DMS114 treated with DMSO at 0.1 percent for 48 hours (cell line): ENCODE results near the gene NAE1.
"Not testable (repeated sequence)": the region's sequence is repeated elsewhere in the genome, so short reads cannot be mapped to it uniquely, and the experiment has no call there.

Experiments
- DNase-seq: peaks from one replicate; lab custom pipeline; 2025; ENCODE audit not compliant: unreplicated experiment; lab: John Stamatoyannopoulos, UW

NAE1 gene

GRCh38 chr16:66830422-66831404, at the start of gene NAE1:
Gene NAE1 (minus strand): TSS chr16:66830976. CDS start chr16:66830899, 77 bp downstream.
- peak; percentile 81 for DNase-seq

- no peak for DNase-seq
Measured at GRCh38 chr16:66878067-66878466, 47.3 kb upstream of the NAE1 start.

GRCh38 chr16:66874079-66874775, 43.5 kb upstream of the NAE1 start:
- DNase-seq, result no peak

GRCh38 chr16:66873685-66874055, 42.9 kb upstream of the NAE1 start:
- no peak for DNase-seq

GRCh38 chr16:66872943-66873684, 42.3 kb upstream of the NAE1 start:
- DNase-seq, result peak; percentile 80

- DNase-seq, result no peak
Measured at GRCh38 chr16:66872559-66872942, 41.8 kb upstream of the NAE1 start.

GRCh38 chr16:66871840-66872239, 41.1 kb upstream of the NAE1 start:
- no peak for DNase-seq

- DNase-seq, result not testable (repeated sequence)
Measured at GRCh38 chr16:66871363-66871762, 40.6 kb upstream of the NAE1 start.

- no peak for DNase-seq
Measured at GRCh38 chr16:66869424-66869823, 38.6 kb upstream of the NAE1 start.

- no peak for DNase-seq
Measured at GRCh38 chr16:66863707-66864106, 32.9 kb upstream of the NAE1 start.

- no peak for DNase-seq
Measured at GRCh38 chr16:66862023-66862520, 31.3 kb upstream of the NAE1 start.

GRCh38 chr16:66859397-66860068, 28.8 kb upstream of the NAE1 start:
- no peak for DNase-seq

GRCh38 chr16:66858740-66859396, 28.1 kb upstream of the NAE1 start:
- DNase-seq, result no peak

GRCh38 chr16:66857437-66857836, 26.7 kb upstream of the NAE1 start:
- no peak for DNase-seq

- no peak for DNase-seq
Measured at GRCh38 chr16:66856801-66857200, 26.0 kb upstream of the NAE1 start.

GRCh38 chr16:66856184-66856730, 25.5 kb upstream of the NAE1 start:
- no peak for DNase-seq

GRCh38 chr16:66853261-66854139, 22.7 kb upstream of the NAE1 start:
- DNase-seq, result no peak

- no peak for DNase-seq
Measured at GRCh38 chr16:66851166-66851964, 20.6 kb upstream of the NAE1 start.
